Breast epithelium (tissue), 4 donors: Measurements from ENCODE around the gene VSNL1. TPM values are rescaled to one million over a fixed set of nuclear protein-coding genes. Genes with fewer than 3 reads are reported as not detected.

ENCODE experiments used
- DNase-seq, 2 donors: peaks; one replicate each; pipeline ENCODE4 v3.0.0-alpha.2; 2019; ENCODE audit warnings: low spot score in 2 of 2
- H3K27ac ChIP-seq, 2 donors: fragments of 200-600 bp; sonication (generic) in 1 of 2; one replicate each; pipeline ENCODE4 v1.5.1; 2016 to 2019; ENCODE audit warnings: mild to moderate bottlenecking in 1 of 2
- H3K27me3 ChIP-seq, 2 donors: fragments of 200-600 bp; sonication (generic) in 1 of 2; one replicate each; pipeline versions ENCODE4 v1.5.1 to v1.6.0; 2017 to 2019; ENCODE audit warnings: control low read depth in 1 of 2, mild to moderate bottlenecking in 1 of 2
- H3K36me3 ChIP-seq: fragments of 200-600 bp; one replicate; pipeline ENCODE4 v1.5.1; 2019
- H3K4me1 ChIP-seq, 2 donors: fragments of 200-600 bp; sonication (generic); one replicate each; pipeline ENCODE4 v1.5.1; 2016 to 2019; ENCODE audit warnings: control low read depth in 1 of 2
- H3K4me3 ChIP-seq, 3 donors: fragments of 200-600 bp; sonication (generic); 1 replicate in 2 of 3; 2 replicates in 1 of 3; pipeline ENCODE4 v1.5.1; 2016 to 2019; ENCODE audit warnings: mild to moderate bottlenecking in 3 of 3, moderate library complexity in 2 of 3
- H3K9me3 ChIP-seq, 2 donors: fragments of 200-600 bp; sonication (generic) in 1 of 2; one replicate each; pipeline ENCODE4 v1.5.1; 2016 to 2019; ENCODE audit warnings: control low read depth in 1 of 2
- POLR2A ChIP-seq: fragments of 450-650 bp; IDR thresholded peaks from one replicate; pipeline ENCODE4 v1.6.1; 2016; ENCODE audit warnings: antibody characterized with exemption, mild to moderate bottlenecking, moderate library complexity
- POLR2AphosphoS5 ChIP-seq, 3 donors: sonication (generic); formaldehyde crosslinking; IDR thresholded peaks; one replicate each; pipeline ENCODE4 v1.6.1; 2017; ENCODE audit warnings: antibody characterized with exemption in 3 of 3
- intact Hi-C: fragments of 100-400 bp; cut with DNase I; formaldehyde crosslinking; loops from one replicate; pipeline ENCODE4 v1.15.1; 2023; ENCODE audit warnings: low total_unique reads
- total RNA-seq, 3 donors: library from RNA; depleted of rRNA; stranded (reverse); fragments of >200 nt; gene quantifications; one replicate each; pipeline ENCODE4 v1.1.0, GENCODE V29; 2016
- TF ChIP-seq, protein P1 (sequence below), 3 donors: fragments of 450-650 bp; IDR thresholded peaks; one replicate each; pipeline ENCODE4 v1.5.1; 2016 to 2017; ENCODE audit warnings: antibody characterized with exemption in 3 of 3, mild to moderate bottlenecking in 3 of 3, moderate library complexity in 3 of 3

The VSNL1 gene
- total RNA-seq, 3 donors from 2014 or later: 0.80 to 6.9 (median 2.6) TPM

- Histone ChIP-seq H3K27ac (no peak overlapping the region), H3K4me1 (no peaks in the 10 kb centered on the region), H3K9me3 (no peaks in the 10 kb centered on the region), H3K4me3 (no peak overlapping the region), H3K36me3 (no peaks in the 10 kb centered on the region), H3K27me3 (no peaks in the 10 kb centered on the region)
- intact Hi-C loops: no loop called here
- DNase-seq: no peak
- no peak for TF ChIP-seq POLR2A
- no peak for TF ChIP-seq POLR2AphosphoS5 (IDR thresholded peaks at IDR 0.05)
- TF ChIP-seq, protein P1, sequence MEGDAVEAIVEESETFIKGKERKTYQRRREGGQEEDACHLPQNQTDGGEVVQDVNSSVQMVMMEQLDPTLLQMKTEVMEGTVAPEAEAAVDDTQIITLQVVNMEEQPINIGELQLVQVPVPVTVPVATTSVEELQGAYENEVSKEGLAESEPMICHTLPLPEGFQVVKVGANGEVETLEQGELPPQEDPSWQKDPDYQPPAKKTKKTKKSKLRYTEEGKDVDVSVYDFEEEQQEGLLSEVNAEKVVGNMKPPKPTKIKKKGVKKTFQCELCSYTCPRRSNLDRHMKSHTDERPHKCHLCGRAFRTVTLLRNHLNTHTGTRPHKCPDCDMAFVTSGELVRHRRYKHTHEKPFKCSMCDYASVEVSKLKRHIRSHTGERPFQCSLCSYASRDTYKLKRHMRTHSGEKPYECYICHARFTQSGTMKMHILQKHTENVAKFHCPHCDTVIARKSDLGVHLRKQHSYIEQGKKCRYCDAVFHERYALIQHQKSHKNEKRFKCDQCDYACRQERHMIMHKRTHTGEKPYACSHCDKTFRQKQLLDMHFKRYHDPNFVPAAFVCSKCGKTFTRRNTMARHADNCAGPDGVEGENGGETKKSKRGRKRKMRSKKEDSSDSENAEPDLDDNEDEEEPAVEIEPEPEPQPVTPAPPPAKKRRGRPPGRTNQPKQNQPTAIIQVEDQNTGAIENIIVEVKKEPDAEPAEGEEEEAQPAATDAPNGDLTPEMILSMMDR (IDR thresholded peaks at IDR 0.05): no peak
Measured at GRCh38 chr2:17583166-17583565, 42.7 kb downstream of the VSNL1 start.

- no peaks in the 10 kb centered on the region for H3K36me3 ChIP-seq
- TF ChIP-seq, protein P1 (IDR thresholded peaks at IDR 0.05): no peak
- TF ChIP-seq POLR2A: no peak
- TF ChIP-seq POLR2AphosphoS5 (IDR thresholded peaks at IDR 0.05): no peak
- no peak overlapping the region for H3K4me3 ChIP-seq
- H3K27ac ChIP-seq: no peak overlapping the region
- no peaks in the 10 kb centered on the region for H3K4me1 ChIP-seq
- DNase-seq: no peak
- intact Hi-C loops: no loop called here
- H3K27me3 ChIP-seq: no peaks in the 10 kb centered on the region
- no peaks in the 10 kb centered on the region for H3K9me3 ChIP-seq
Measured at GRCh38 chr2:17583646-17584045, 43.1 kb downstream of the VSNL1 start.

GRCh38 chr2:17584689-17585088 lies 44.2 kb downstream of the VSNL1 start:
- no peak for DNase-seq
- no peaks in the 10 kb centered on the region for H3K4me1 ChIP-seq
- H3K36me3 ChIP-seq: no peaks in the 10 kb centered on the region
- H3K4me3 ChIP-seq: no peak overlapping the region
- H3K27ac ChIP-seq: no peak overlapping the region
- no peaks in the 10 kb centered on the region for H3K9me3 ChIP-seq
- intact Hi-C loops: no loop called here
- H3K27me3 ChIP-seq: no peaks in the 10 kb centered on the region
- no peak for TF ChIP-seq POLR2AphosphoS5 (IDR thresholded peaks at IDR 0.05)
- TF ChIP-seq, protein P1 (IDR thresholded peaks at IDR 0.05): no peak
- no peak for TF ChIP-seq POLR2A

GRCh38 chr2:17587469-17587868 lies 47.0 kb downstream of the VSNL1 start:
- no peaks in the 10 kb centered on the region for H3K27me3 ChIP-seq
- DNase-seq: no peak
- H3K4me3 ChIP-seq: no peak overlapping the region
- H3K9me3 ChIP-seq: no peaks in the 10 kb centered on the region
- H3K4me1 ChIP-seq: no peaks in the 10 kb centered on the region
- intact Hi-C loops: no loop called here
- TF ChIP-seq POLR2A (no peak), POLR2AphosphoS5 (IDR thresholded peaks at IDR 0.05) (no peak)
- TF ChIP-seq, protein P1 (IDR thresholded peaks at IDR 0.05): no peak
- no peaks in the 10 kb centered on the region for H3K36me3 ChIP-seq
- H3K27ac ChIP-seq: no peak overlapping the region

DNA sequence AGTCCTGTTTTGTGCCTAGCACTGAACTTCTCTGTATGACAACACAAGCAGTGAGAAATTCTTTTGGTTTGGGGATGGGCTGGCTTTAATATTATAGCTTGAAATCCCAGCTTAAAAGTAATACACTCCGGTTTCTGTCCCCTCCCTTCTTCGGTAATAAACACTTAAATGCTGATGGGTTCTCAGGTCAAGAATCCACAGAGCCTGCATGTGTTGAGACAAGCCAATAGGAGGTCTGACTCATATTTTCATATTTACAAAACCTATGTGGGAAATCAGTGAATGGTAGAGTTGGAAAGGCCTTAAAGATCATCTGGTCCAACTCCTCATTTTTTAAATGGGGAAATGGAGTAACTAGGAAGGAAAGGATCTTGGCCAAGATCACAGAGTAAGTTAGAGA lies 47.5 kb downstream of the VSNL1 start:
- Histone ChIP-seq H3K27me3 (no peaks in the 10 kb centered on the region), H3K27ac (no peak overlapping the region)

More for the DNA sequence above, 47.5 kb downstream of the VSNL1 start:
- TF ChIP-seq, protein P1 (IDR thresholded peaks at IDR 0.05): no peak
- no peak for TF ChIP-seq POLR2A
- TF ChIP-seq POLR2AphosphoS5 (IDR thresholded peaks at IDR 0.05): no peak
- H3K36me3 ChIP-seq: no peaks in the 10 kb centered on the region
- DNase-seq: no peak
- H3K4me3 ChIP-seq: no peak overlapping the region
- H3K4me1 ChIP-seq: no peaks in the 10 kb centered on the region
- no peaks in the 10 kb centered on the region for H3K9me3 ChIP-seq
- intact Hi-C loops: no loop called here
